GM19043 (cell line): ENCODE measurements around the gene MTHFD1L.

Experiments used
- ATAC-seq: cut with Tn5 transposase; IDR thresholded peaks from one replicate; pipeline ENCODE4 v1.9.1; 2021; ENCODE audit warnings: low read depth; ENCODE audit not compliant: unreplicated experiment

MTHFD1L gene

GRCh38 chr6:150897400-150897943 lies 32.0 kb downstream of the MTHFD1L start:
- ATAC-seq, result peak; percentile 59

- ATAC-seq, result no peak
Observed at GRCh38 chr6:150898399-150899170, 33.1 kb downstream of the MTHFD1L start.

GRCh38 chr6:150899231-150899630 lies 33.7 kb downstream of the MTHFD1L start:
- no peak for ATAC-seq

GRCh38 chr6:150900049-150900448 lies 34.5 kb downstream of the MTHFD1L start:
- ATAC-seq, result no peak

- no peak for ATAC-seq
Observed at GRCh38 chr6:150902142-150902776, 36.8 kb downstream of the MTHFD1L start.

GRCh38 chr6:150905769-150906168 lies 40.3 kb downstream of the MTHFD1L start:
- no peak for ATAC-seq

- ATAC-seq, result no peak
Observed at GRCh38 chr6:150906641-150907326, 41.3 kb downstream of the MTHFD1L start.

GRCh38 chr6:150907383-150907782 lies 41.9 kb downstream of the MTHFD1L start:
- ATAC-seq, result no peak

GRCh38 chr6:150908901-150909300 lies 43.4 kb downstream of the MTHFD1L start:
- no peak for ATAC-seq

- no peak for ATAC-seq
Observed at GRCh38 chr6:150910561-150910960, 45.1 kb downstream of the MTHFD1L start.

GRCh38 chr6:150914372-150914771 lies 48.9 kb downstream of the MTHFD1L start:
- no peak for ATAC-seq

GRCh38 chr6:150915131-150915879 lies 49.8 kb downstream of the MTHFD1L start:
- no peak for ATAC-seq

GRCh38 chr6:150915880-150916265 lies 50.4 kb downstream of the MTHFD1L start:
- no peak for ATAC-seq

GRCh38 chr6:150919938-150920337 lies 54.4 kb downstream of the MTHFD1L start:
- ATAC-seq, result no peak

- ATAC-seq, result no peak
Observed at GRCh38 chr6:150922137-150922536, 56.6 kb downstream of the MTHFD1L start.

GRCh38 chr6:150924808-150925589 lies 59.5 kb downstream of the MTHFD1L start:
- no peak for ATAC-seq

- no peak for ATAC-seq
Observed at GRCh38 chr6:150925590-150925928, 60.1 kb downstream of the MTHFD1L start.

GRCh38 chr6:150925976-150926375 lies 60.5 kb downstream of the MTHFD1L start:
- ATAC-seq, result no peak

GRCh38 chr6:150928882-150929281 lies 63.4 kb downstream of the MTHFD1L start:
- ATAC-seq, result no peak

GRCh38 chr6:150929416-150929815 lies 63.9 kb downstream of the MTHFD1L start:
- no peak for ATAC-seq
